Left renal pelvis (tissue), 4 donors: ENCODE results near the gene RASIP1. TPM values are rescaled to one million over a fixed set of nuclear protein-coding genes. Genes with fewer than 3 reads are reported as not detected.
"Not testable (repeated sequence)": the region's sequence is repeated elsewhere in the genome, so short reads cannot be mapped to it uniquely, and the experiment has no call there.

Source experiments
- DNase-seq, 4 donors: peaks; one replicate each; pipeline ENCODE4 v3.0.0-alpha.2; 2013; ENCODE audit warnings: low read depth in 4 of 4, low spot score in 3 of 4
- polyA plus RNA-seq, 4 donors: library from polyadenylated mRNA; unstranded; fragments of 120-200 nt; gene quantifications; one replicate each; pipeline ENCODE4 v1.2.1, GENCODE V29; 2013; ENCODE audit not compliant: insufficient read length in 4 of 4

Gene RASIP1, protein sequence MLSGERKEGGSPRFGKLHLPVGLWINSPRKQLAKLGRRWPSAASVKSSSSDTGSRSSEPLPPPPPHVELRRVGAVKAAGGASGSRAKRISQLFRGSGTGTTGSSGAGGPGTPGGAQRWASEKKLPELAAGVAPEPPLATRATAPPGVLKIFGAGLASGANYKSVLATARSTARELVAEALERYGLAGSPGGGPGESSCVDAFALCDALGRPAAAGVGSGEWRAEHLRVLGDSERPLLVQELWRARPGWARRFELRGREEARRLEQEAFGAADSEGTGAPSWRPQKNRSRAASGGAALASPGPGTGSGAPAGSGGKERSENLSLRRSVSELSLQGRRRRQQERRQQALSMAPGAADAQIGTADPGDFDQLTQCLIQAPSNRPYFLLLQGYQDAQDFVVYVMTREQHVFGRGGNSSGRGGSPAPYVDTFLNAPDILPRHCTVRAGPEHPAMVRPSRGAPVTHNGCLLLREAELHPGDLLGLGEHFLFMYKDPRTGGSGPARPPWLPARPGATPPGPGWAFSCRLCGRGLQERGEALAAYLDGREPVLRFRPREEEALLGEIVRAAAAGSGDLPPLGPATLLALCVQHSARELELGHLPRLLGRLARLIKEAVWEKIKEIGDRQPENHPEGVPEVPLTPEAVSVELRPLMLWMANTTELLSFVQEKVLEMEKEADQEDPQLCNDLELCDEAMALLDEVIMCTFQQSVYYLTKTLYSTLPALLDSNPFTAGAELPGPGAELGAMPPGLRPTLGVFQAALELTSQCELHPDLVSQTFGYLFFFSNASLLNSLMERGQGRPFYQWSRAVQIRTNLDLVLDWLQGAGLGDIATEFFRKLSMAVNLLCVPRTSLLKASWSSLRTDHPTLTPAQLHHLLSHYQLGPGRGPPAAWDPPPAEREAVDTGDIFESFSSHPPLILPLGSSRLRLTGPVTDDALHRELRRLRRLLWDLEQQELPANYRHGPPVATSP
- polyA plus RNA-seq: 10 to 100 TPM; 11.5 to 17.3 (median 13.1) TPM

DNA sequence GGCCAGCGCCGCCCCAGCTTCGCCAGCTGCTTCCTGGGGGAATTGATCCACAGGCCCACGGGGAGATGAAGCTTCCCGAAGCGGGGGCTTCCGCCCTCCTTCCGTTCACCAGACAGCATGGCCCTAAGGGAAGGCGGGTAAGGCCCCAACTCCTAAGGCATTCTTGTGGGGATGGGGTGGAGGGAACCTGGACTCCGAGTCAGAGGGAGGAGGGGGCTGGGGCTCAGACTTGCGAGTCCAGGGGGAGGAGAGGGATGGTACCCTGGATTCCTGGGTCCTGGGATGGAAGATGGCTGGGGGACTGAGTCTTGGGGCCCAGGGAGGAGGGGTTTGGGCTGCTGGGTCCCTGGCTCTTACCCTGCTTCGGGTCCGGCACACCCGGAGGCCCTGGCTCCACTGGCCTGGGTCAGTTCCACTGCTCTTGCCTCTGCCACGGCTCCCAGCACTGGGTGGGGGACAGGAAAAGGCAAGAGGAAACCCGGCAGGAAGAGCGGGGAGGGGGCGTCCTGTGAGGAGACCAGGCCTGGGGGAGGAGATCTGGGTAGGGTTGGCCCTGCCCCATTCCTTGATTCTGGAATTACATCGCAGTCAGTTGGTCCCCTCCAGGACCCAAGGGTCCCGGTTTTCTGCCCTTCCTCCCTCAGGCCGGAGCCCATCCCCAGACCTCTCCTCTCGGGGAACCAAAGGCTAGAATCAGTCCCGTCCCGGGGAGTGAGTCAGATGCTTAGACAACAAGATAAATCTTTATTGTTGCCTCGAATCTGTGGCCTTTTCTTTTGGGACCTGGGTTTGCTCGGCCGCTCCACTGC is at the start of gene RASIP1:
TSS of gene RASIP1 (minus strand) at position 447 of the 809 bp plus-strand sequence. CDS start at position 119, 328 bp downstream.
- no peak for DNase-seq

- not testable (repeated sequence) for DNase-seq
Observed at GRCh38 chr19:48787331-48787730, 46.9 kb upstream of the RASIP1 start.

DNA sequence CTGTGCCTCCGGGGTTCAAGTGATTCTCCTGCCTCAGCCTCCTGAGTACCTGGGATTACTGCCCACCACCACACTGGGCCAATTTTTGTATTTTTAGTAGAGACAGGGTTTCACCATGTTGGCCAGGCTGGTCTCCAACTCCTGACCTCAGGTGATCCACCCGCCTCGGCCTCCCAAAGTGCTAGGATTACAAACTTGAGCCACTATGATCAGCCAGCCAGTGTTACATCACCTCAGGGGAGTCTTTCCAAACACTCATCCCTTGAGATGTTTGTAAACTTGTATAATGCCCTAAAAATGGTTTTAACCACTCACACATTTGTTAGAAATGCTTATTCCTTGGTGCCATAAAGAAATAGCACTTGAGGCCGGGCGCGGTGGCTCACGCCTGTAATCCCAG is 46.0 kb upstream of the RASIP1 start:
- DNase-seq: not testable (repeated sequence)

GRCh38 chr19:48784527-48784926 is 44.1 kb upstream of the RASIP1 start:
- no peak for DNase-seq

GRCh38 chr19:48780631-48781391 is 40.4 kb upstream of the RASIP1 start:
- DNase-seq: no peak

GRCh38 chr19:48779636-48780035 is 39.2 kb upstream of the RASIP1 start:
- no peak for DNase-seq

GRCh38 chr19:48777720-48778119 is 37.3 kb upstream of the RASIP1 start:
- no peak for DNase-seq

GRCh38 chr19:48777139-48777538 is 36.7 kb upstream of the RASIP1 start:
- no peak for DNase-seq

DNA sequence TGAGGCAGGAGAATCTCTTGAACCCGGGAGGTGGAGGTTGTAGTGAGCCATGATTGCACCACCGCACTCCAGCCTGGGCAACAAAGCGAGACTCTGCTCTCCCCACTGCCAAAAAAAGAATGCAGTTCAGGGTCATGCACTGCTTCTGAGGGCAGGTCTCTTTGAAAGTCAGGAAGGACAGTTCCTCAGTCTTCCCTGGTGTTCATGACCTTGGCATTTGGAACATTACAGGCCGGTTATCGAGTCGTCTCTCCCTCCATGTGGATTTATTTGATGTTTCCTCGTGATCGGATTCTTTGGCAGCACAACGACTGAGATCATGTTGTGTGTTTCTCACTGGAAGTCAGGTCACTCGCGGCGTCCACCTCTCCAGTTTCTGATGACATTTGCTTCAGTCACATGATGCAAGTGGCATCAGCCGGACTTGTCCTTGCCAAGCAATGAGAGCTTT is 32.1 kb upstream of the RASIP1 start:
- DNase-seq: no peak

GRCh38 chr19:48770734-48771472 is 30.5 kb upstream of the RASIP1 start:
- DNase-seq: no peak

DNA sequence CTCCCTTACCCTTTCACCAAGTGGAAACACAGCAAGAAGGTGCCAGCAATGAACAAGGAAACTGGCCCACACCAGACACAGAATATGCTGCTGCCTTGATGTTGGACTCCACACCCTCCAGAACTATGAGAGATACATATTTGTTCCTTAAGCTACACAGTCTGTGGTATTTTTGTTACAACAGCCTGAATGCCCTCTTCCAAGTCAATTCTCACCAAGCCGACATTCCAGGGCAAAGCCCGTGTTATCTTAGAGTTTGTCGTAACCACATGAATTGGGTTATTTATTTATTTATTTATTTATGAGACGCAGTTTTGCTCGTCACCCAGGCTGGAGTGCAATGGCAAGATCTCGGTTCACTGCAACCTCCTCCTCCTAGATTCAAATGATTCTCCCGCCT is 29.9 kb upstream of the RASIP1 start:
- no peak for DNase-seq

- no peak for DNase-seq
Observed at GRCh38 chr19:48768994-48769713, 28.7 kb upstream of the RASIP1 start.

DNA sequence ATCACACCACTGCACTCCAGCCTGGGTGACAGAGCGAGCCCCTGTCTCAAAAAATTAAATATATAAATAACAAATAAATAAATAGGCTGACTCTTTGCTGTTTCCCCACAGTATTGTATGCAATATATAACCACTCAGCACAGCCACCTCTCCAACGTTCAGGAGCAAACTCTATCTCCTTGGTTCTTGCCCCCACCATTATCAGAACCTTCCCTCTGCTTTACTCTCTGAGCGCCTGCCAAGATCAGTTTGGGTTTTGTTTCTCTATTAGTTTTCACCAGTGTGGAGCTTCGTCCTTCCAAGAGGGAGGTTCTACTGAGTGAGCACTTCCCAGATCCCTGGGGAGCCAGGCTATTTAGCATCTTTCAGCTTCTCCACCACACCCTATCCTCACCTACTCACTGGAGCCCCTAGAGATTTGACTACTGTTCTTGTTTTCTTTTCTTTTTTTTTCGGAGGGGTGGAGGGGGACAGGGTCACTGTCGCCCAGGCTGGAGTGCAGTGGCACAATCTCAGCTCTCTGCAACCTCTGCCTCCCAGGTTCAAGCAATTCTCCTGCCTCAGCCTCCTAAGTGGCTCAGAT is 27.9 kb upstream of the RASIP1 start:
- not testable (repeated sequence) for DNase-seq

- not testable (repeated sequence) for DNase-seq
Observed at GRCh38 chr19:48765816-48766215, 25.4 kb upstream of the RASIP1 start.

GRCh38 chr19:48760504-48761205 is 20.2 kb upstream of the RASIP1 start:
- no peak for DNase-seq

DNA sequence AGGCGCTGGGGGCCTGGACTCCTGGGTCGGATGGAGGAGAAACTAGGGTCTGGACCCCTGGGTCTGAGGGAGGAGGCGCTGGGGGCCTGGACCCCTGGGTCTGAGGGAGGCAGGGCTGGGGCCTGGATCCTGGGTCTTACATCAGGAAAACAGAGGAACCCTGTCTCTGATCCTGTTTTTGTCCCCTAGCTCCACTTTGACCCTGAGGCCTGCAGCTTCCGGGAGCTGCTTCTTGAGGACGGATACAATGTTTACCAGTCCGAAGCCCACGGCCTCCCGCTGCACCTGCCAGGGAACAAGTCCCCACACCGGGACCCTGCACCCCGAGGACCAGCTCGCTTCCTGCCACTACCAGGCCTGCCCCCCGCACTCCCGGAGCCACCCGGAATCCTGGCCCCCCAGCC is 17.3 kb upstream of the RASIP1 start:
- no peak for DNase-seq

DNA sequence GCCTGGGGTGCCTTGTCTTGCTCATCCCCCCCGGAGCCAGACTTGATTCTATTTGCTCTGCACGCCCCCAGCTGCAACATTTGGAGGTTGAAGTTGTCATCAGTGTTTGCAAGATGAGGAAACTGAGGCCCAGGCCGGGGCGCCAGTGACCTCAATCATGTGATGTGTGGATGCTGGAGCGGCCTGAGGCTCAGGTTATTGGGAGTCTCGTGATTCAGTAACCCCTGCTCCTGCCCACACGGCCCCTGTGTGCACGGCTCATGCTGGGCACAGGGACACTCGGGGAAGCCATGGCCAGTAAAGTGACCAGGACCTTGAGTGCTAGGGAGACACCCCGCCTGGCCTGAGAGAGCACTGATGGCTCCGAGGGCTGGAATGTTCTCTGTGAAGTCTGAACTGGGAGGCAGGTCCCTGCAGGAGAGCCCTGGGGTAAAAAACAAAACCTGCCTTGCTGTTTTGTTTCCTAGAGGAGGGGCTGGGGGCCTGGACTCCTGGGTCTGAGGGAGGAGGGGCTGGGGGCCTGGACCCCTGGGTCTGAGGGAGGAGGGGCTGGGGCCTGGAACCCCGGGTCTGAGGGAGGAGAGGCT is 16.8 kb upstream of the RASIP1 start:
- DNase-seq: no peak
